ENCODE measurements around the gene TNF.

- TF ChIP-seq, protein P1, sequence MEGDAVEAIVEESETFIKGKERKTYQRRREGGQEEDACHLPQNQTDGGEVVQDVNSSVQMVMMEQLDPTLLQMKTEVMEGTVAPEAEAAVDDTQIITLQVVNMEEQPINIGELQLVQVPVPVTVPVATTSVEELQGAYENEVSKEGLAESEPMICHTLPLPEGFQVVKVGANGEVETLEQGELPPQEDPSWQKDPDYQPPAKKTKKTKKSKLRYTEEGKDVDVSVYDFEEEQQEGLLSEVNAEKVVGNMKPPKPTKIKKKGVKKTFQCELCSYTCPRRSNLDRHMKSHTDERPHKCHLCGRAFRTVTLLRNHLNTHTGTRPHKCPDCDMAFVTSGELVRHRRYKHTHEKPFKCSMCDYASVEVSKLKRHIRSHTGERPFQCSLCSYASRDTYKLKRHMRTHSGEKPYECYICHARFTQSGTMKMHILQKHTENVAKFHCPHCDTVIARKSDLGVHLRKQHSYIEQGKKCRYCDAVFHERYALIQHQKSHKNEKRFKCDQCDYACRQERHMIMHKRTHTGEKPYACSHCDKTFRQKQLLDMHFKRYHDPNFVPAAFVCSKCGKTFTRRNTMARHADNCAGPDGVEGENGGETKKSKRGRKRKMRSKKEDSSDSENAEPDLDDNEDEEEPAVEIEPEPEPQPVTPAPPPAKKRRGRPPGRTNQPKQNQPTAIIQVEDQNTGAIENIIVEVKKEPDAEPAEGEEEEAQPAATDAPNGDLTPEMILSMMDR (IDR thresholded peaks at IDR 0.05; ENCODE audit: insufficient read depth, low read depth, low read length): no peak
- no peak for TF ChIP-seq EZH2 (IDR thresholded peaks at IDR 0.05; ENCODE audit: insufficient read depth, low read length)
Measured at GRCh38 chr6:31540640-31541039, 34.7 kb upstream of the TNF start.

Data from astrocyte (in vitro differentiated cells and primary cell).